ENCODE results near the gene MED13.

DNA sequence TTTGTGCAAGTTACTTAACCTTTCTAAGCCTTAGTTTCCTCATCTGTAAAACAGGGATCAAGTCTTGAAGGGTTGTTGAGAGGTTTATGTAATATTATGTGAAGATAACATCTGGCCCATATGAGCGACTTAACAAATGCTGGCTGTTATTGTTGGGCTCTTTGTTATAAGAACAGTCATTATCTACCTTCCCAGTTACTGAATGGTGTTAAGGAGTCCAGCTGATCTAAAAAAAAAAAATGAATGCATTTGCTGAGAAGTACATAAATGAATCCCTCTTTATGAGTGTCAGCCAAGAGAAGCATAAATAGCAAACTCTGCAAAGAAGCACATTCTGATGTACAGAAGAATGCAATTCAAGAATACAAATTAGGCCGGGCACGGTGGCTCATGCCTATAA is 24.3 kb upstream of the MED13 start:
- TF ChIP-seq, protein P1, sequence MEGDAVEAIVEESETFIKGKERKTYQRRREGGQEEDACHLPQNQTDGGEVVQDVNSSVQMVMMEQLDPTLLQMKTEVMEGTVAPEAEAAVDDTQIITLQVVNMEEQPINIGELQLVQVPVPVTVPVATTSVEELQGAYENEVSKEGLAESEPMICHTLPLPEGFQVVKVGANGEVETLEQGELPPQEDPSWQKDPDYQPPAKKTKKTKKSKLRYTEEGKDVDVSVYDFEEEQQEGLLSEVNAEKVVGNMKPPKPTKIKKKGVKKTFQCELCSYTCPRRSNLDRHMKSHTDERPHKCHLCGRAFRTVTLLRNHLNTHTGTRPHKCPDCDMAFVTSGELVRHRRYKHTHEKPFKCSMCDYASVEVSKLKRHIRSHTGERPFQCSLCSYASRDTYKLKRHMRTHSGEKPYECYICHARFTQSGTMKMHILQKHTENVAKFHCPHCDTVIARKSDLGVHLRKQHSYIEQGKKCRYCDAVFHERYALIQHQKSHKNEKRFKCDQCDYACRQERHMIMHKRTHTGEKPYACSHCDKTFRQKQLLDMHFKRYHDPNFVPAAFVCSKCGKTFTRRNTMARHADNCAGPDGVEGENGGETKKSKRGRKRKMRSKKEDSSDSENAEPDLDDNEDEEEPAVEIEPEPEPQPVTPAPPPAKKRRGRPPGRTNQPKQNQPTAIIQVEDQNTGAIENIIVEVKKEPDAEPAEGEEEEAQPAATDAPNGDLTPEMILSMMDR (IDR thresholded peaks at IDR 0.05) = no peak
- TF ChIP-seq POLR2AphosphoS5 (IDR thresholded peaks at IDR 0.05) (no peak), POLR2A (IDR thresholded peaks at IDR 0.05) (no peak)

All from sigmoid colon (tissue), 4 donors.